AG10803 (cell line): ENCODE data around the gene CDC25C.

Experiments
- DNase-seq: peaks from one replicate; pipeline ENCODE4 v3.0.0; 2010; ENCODE audit warnings: low read depth
- H3K4me3 ChIP-seq: 2 replicates; pipeline ENCODE4 v1.5.1; 2011; ENCODE audit warnings: mild to moderate bottlenecking, low read length, control low read depth
- CTCF ChIP-seq: conservative IDR thresholded peaks from 2 replicates; pipeline ENCODE4 v1.5.1; 2011; ENCODE audit warnings: mild to moderate bottlenecking, low read length, control low read depth, inconsistent platforms

The CDC25C gene

DNA sequence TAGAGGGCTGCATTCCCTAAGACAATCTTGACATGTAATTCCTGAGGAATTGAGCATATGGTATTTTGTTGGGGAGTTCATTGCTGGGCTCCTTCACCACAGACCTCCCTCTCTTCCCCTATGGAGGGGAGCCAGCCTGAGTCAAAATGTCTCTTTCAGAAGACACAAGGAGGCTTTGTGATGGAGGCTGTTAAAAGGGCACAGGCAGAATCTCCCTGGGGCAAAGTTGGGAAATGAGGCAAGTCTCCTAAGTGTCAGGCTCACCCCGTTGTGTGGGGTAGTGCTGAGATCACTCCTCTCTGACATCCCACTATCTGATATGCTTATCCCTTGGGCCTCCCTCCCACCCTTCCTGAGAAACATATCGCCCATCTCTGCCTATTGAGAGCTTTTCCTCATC lies 87.8 kb downstream of the CDC25C start:
- TF ChIP-seq CTCF = no peak
- no peak overlapping the region for H3K4me3 ChIP-seq
- peak; percentile 7 for DNase-seq

- DNase-seq = peak; percentile 28
- TF ChIP-seq CTCF = no peak
- H3K4me3 ChIP-seq = peak overlapping the region; percentile 43
These were observed 89.7 kb downstream of the CDC25C start for GRCh38 chr5:138241688-138242571.

DNA sequence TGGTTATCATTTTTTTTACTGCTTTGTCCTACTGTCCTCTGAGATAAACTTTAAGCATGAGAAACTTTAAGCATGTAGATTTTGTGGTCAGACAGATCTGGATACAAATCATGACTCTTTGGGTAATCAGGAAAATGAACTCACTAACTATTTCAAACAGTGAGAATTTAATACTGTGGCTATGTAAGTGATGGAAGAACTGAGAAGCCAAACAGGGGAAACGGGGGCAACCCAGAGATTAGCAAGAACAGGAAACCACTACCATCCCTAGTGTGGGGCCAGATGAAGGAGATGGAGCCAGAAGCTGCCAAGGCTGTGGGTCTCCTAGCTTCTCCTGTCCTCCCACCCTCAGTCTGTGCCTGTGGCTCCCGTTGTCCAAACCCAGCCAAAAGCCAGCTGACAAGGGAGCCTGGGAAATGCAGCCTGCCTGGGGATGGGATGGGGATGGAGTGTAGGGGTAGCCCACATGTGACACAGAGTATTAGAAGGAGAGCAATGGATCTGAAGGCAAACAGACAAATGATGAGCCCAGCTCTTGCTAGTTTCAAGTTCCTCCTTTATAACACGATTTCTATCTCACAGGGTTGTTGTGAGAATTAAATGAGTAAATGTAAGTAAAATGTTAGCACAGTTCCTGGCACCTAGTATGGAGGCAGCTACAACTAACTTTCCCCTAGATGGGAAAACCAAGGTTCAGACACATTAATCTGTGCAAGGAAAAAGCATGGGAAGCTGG lies 90.8 kb downstream of the CDC25C start:
- H3K4me3 ChIP-seq = no peak overlapping the region
- no peak for DNase-seq
- no peak for TF ChIP-seq CTCF

- no peak overlapping the region for H3K4me3 ChIP-seq
- DNase-seq = no peak
- no peak for TF ChIP-seq CTCF
These were observed 93.6 kb downstream of the CDC25C start for GRCh38 chr5:138238034-138238433.
